DMS79 treated with DMSO at 0.1 percent for 48 hours (cell line): Measurements from ENCODE around the gene ZMYND8.
"Not testable (repeated sequence)": the region's sequence is repeated elsewhere in the genome, so short reads cannot be mapped to it uniquely, and the experiment has no call there.

Source experiments
- DNase-seq: peaks from one replicate; lab custom pipeline; 2025; lab: John Stamatoyannopoulos, UW

Gene ZMYND8

DNA sequence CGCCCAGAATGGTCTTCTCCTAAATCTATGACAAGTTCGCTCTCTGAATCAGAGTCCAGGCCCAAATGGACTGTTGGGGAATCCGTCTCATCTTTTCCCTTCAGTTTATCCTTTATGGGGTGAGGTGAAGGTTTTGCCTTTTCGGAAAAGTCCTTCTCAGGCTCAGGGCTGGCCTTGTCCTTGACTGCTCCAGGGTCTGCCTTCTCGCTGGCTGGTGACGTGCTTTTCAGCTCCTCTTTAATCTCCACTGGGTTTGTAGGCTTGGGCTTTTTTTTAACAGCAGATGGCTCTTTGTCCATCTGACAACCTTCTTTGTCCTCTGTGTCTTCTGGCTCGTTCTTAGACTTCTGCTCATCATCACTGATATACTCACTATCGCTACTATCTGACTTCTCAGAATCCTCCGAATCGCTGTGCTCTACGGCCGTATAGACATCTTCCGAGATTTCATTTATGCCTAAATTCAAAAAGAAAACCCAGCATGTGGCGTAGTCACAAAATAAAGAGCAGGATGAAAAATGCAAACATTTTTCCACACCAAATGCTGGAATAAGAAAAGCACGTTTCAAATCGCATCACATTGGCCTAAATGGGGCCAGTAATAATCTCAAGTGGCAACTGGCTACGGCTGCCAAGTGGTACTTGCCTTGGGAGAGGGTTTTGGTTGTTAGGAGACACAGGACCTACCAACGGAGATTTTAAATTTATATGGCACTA lies 110.3 kb downstream of the ZMYND8 start:
- no peak for DNase-seq

DNA sequence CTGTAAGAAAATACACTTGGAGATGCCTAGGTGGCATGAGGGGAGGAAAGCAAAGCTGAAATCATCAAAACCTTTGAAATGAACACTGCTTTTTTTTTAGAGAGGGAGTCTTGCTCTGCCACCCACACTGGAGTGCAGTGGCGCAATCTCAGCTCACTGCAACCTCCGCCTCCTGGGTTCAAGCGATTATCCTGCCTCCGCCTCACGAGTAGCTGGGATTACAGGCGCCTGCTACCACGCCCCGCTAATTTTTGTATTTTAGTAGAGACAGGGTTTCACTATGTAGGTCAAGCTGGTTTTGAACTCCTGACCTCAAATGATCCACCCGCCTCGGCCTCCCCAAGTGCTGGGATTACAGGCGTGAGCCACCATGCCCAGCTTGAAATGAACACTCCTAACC lies 111.3 kb downstream of the ZMYND8 start:
- DNase-seq: not testable (repeated sequence)

DNA sequence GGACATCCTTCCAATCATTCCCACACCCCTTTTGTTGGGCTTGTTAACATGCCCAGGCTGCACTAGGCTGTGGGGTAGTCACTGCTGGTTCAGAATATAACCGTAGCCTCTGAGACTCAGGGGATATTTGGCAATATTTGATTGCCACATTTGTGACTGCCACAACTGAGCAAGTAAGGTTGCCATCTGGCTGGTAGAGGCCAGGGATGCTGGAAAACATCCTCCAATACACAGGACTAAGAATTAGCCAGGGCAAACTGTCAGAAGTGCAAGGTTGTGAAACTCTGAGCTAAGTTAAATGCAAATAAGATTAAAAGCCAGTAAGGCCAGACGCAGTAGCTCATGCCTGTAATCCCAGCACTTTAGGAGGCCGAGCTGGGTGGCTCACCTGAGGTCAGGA lies 112.0 kb downstream of the ZMYND8 start:
- no peak for DNase-seq

DNA sequence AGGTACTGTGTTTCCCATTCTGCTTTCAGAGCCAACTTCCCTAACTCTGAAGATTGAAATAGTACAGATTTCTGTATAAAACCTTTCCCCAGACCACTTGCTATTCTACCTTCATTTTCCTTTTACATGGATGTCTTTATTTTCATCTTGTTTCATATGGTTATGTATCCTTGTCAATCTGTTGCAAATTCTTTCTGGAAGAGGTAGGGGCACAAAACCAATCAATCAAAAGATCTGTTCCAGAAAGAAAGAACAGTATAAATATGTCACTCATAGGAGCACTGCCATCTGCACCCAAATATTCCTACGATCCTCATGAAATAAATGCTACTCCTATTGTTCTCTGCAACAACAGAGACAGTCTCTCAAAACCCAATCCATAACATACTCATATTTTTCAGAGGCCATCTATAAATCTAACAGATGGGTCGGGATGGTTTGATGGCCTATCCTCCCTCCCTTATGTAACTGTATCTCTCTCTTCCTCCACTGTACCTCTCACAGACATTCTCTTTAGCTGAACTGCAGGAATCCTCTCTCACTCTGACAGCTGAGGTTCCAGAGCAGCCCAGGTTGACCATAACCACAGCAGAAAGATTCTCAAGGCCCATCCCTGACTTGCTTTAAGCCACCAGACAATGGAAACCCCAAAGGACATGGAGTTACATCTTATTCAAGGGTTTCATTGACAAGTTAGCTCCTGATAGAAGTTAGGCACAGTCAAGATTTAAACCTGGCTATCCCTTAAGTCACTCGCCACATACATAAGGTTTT lies 112.8 kb downstream of the ZMYND8 start:
- no peak for DNase-seq

DNA sequence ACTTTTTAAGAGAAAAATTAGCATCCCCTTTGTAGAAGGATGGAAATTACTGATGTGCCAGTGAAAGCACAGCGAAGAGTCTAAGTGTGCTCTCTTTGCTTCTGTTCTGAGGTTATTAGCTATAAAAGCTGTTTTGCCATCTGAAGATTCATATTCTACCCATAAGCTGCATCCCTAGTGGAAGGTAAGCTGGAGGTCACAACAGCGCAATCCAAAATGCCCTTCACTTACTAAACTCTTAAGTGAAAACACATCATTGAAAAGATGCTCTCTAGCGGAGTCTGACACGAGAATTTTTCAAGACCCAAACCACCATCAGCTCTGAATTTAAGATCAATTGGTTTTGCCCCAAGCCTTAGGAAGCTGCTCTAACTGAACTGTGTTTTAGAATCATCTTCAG lies 113.5 kb downstream of the ZMYND8 start:
- no peak for DNase-seq

DNA sequence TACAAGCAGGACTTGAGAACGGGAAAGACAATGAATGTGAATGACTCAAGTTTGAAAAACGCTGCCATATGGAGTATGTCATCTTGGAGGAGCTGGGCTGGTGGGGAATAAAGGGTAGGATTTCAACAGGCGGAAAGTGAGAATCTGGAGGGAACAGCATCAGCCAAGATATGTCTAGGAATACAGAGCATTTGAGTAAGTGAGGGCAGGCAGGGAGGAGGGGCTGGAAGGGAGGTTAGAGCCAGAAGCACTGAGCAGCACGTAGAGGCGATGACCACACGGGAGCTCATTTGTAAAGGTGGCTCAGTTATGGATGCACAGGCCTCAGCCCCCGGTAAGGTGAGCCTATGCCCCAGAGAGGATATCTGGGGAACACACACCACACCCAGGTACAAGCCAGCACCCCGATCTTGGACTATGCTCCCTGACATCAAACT lies 115.1 kb downstream of the ZMYND8 start:
- DNase-seq: no peak

DNA sequence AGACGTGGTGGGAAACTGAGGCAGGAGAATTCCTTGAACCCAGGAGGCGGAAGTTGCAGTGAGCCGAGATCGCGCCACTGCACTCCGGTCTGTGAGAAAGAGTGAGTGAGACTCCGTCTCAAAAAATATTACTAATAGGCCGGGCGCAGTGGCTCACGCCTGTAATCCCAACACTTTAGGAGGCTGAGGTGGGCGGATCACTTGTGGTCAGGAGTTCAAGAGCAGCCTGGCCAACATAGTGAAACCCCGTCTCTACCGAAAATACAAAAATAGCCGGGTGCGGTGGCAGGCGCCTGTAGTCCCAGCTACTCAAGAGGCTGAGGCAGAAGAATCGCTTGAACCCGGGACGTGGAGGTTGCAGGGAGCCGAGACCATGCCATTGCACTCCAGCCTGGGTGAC lies 116.4 kb downstream of the ZMYND8 start:
- DNase-seq: not testable (repeated sequence)

DNA sequence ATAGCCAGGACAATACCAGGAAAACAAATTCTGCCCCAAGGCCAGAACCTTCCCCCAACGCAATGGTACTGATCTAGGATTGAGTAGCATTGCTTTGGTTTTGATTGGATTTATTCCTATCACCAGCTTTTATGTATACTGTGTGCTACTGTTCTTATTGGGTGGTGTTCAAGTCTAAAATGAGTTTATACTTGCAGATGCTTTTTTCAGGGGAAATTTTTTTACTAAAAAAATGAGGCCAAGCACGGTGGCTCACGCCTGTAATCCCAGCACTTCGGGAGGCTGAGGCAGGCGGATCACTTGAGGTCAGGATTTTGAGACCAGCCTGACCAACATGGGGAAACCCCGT lies 116.8 kb downstream of the ZMYND8 start:
- DNase-seq: no peak

DNA sequence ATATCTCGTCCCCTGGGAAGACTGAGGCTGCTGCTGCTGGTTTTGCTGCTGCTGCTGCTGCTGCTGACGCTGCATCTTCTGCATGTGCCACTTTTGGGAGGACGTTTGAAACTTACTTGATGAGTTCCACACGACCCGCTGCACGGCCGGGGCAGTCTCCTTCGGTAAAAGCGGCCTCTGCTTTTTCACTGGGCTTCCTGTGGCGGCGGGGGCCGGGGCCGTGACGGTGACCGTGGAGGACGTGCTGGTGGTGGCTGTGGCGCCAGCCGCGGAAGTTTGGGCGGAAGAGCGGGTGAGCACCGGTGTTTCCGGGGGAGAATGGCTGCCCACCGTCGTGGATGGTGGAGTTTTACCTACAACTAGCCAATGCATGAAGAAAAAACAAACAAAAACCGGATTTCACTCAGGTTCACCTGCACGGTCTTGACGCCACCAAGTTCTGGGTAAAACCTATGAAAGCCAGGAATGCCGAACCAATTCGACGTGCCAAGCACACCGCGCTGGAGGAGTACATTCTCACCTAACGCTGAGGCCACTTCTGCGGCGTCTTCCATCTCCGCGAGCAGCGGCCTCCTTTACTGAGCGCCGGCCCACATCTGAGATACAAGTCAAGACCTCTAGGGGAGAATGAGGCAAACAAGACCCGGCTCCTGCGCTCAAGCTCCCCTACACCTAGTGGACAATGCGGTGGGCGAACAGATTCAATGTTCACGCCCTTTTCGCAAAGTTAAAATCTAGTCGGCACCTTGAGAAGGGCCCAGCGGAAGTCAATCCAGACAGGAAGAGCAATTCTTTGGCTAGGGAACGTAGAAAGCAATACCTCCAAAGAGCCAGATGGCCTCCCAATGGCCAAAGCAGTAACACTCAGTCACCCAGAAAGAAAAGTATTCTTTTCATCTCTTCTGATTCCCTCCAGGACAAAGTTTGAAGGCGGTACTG lies 117.5 kb downstream of the ZMYND8 start:
- no peak for DNase-seq

DNA sequence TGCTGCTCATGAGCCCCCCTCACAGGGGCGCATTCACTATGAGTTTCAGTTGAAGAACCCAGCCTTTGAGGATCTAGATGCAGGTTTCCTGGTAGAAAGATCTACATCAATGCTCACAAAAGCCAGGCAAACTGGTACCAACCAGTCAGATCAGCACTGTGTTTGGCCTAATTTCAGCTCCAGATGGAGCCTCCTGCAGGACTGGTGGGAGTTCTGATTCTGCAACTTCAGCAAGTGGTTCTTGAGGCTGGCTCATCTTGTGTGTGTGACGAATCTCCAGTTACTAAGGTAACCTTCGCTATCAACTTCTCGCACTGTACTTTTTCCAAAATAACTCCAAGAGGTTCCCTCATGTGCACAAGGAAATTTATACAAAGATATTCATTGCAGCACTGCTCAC lies 118.8 kb downstream of the ZMYND8 start:
- DNase-seq: no peak

DNA sequence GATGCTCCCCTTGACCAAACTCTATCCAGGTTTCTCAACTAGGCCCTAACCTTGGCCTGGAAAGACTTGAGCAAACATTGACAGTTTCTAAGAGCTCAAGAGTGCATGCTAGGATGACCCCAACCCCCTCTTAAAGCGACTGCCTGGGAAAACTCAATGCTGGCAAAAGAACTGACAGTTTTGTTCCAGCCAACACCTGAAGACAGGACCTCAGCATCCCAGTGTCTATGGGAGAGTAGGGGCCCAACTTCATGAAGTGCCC lies 119.9 kb downstream of the ZMYND8 start:
- no peak for DNase-seq

DNA sequence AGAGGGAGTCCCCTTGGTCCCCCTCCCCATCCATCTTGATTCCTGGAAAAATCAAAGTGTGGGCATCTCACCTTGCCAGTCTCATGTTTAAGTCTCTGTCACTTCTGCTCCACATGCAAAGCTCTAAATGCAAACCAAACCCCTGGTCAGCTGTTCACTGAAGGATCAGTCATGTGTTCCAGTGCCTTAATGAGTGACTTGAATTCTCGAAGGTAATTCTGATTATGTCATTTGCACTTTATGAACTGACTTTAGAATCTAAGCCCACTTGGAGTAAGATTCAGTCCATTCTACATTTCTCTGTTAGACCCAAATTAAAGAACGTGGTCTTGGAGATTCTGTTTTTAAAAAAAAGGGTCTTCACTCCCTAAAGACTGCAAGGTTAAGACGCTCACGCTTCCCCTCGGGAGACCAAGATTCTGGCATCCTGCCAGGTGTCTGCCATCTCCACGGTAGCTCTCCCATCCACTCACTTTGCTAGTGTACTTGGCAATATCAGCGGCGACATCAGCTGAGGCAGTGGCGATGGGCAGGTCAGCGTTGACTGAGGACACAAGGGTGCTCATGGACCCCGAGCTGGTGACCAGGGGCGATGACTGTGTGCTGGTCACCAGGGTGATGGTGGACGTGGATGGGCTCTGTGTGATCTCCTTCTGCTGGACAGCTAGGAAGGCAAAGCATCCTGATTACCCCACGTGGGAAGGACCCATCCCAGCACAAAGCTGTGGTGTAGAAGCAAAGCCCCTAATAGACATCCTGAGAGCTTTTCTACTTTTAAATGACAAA lies 120.5 kb downstream of the ZMYND8 start:
- no peak for DNase-seq

DNA sequence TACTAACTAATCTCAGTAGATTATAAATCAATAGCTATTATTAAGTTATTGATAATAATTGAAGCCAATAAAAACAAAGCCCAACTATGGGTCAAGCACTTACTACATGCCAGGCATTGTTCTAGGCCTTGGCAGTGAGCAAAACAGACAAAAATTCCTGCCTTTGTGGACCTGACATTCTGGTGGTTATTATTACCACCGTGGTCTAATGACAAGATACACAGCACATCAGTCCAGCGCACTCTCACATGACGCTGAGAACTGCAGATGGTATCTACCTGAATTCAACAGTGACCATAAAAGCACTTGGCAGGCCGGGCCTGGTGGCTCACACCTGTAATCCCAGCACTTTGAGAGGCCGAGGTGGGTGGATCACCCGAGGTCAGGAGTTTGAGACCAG lies 121.4 kb downstream of the ZMYND8 start:
- no peak for DNase-seq

DNA sequence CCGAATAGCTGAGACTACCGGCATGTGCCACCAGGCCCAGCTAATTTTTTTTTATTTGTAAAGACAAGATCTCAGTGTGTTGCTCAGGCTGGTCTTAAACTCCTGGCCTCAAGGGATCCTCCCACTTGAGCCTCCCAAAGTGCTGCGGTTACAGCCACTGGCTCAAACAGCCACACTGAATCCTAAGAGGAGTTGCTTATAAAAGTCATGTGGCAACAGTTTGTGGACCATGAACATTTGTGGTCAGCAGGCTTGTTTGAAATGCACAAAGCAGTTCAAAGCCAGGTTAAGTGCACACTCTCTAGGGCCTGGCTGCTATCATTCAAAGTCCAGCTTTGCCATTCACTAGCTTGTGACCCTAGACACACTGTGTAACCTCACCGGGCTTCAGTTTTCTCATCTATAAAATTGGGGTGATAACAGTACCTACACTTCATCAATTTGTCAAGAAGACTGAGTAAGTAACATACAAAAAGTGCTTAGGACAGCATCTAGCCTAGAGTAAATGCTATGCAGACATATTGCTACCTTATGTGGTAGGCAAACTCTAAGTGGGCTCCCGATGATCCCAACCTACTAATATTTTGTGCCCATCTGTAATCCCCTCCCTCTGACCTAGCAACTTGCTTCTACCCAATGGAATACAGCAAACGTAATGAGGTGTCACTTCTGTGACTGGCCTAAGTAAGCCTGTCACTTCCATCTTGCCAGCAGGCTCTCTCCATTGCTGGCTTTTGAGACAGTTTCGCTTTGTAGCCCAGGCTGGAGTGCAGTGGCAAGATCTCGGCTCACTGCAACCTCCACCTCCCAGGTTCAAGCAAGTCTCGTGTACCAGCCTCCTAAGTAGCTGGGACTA lies 122.9 kb downstream of the ZMYND8 start:
- no peak for DNase-seq

DNA sequence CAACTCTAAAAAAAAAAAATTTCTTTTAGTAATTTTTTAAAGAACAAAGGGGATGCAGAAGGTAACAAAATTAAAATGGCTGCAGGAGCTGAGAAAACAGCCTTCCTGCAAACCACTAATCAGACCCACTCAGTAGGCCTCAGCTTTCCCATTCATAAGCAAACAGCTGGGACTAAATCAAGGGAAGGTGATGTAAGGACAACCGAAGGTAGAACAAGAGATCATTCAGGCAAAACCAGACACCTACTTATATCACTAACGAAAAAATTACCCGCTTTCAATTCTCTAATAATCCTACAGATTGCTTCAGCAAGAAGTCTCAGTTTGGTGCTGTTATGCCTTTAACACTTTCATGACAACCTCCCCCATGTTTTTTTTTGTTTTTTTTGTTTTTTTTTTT lies 124.0 kb downstream of the ZMYND8 start:
- DNase-seq: no peak

DNA sequence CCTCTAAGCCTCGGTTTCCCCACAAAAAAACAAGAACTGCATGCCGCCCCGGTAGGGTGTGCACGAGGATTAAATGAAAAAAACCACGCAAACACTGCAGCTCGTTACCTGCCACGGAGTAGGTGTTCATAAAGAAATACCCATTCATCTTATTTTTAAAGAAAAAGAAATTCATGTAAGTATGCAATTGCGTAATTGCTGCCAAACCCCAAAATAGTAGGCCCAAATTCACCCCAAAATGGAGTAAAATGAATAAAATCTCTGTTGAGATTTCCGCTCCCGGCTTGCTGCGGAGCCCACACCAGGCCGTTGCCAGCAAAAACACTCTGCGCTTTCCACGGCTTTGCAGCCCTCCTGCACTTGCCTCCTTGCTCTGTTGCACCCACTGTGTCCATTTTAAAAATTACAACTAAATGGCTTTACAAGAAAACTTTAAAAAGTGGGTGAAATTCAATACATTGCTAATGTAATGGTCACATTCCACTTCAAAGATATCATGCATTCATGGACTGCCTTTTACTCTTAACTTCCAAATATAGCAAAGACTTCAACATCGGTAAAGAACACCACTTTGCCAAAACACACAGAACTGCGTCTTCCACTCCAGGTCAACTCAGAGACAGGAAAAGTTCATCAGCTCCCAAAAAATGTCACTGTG lies 125.0 kb downstream of the ZMYND8 start:
- no peak for DNase-seq

DNA sequence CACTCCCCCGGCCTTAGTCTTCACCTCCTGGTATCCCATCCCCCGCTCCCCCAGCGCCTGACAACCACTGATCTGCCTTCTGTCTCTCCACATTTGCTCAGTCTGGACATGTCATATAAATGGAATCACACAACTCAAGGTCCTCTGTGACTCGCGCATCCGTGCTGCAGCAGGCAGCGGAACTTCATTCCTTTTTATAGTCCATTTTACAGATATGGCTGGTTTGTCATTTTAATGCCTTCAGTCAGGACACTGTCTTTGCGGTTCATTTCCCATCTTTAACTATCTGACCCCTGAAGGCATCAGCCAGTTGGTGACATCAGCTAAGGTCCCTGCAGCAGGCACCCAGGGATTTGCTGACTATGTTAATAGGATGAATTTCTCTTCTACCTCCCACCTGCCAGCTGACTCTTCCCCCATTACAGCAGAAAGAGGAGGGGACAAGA lies 125.7 kb downstream of the ZMYND8 start:
- no peak for DNase-seq

DNA sequence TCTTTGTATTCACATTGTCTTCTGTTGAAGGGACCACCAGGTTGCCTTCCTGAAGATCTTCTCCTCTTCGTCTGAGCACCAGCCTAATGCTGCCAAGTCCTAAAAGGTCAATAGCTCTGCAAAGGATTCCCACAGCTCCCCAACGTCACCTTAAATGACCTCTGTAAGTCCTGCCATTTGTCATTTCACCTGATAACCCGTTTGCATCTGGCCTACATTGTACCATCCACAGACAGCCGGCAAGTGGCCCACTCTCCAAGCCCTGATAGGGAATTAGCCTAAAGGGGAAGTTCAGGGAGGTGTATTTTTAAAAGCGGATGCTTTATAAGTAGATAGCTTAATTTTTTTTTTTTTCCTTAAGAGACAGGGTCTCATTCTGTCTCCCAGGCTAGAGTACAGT lies 127.8 kb downstream of the ZMYND8 start:
- DNase-seq: no peak

DNA sequence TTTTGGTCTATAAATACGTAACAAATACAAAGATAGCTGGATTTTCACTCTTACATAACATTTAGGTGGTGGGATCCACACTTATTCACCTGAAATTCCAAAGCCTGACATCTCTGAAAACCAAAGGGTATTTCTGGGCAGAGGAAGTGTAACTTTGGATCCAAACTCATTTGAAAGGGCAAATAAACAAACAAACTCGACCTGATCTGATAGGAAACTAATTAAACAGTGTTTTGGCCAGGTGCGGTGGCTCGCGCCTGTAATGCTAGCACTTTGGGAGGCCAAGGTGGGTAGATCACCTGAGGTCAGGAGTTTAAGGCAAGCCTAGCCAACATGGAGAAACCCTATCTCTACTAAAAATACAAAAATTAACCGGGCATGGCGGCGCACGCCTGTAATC lies 128.9 kb downstream of the ZMYND8 start:
- no peak for DNase-seq

DNA sequence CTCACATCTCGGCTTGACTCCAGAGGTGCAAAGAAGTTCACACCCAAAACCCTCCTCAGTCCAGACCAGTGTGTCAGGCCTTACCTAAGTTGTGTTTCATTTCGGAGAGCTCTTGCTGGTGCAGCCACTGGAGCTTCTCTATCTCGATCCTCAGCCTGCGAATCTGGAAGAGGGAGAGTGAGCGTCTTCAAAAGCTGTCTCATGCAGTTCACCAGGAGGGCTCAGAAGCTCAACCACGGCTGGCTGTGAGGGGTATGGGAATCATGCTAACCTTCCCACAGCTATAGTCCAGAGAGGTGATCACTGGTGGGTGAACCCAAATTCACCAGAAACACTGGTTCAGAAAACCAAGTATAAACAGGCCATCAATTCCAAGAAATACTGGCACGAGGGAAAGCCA lies 129.4 kb downstream of the ZMYND8 start:
- no peak for DNase-seq

DNA sequence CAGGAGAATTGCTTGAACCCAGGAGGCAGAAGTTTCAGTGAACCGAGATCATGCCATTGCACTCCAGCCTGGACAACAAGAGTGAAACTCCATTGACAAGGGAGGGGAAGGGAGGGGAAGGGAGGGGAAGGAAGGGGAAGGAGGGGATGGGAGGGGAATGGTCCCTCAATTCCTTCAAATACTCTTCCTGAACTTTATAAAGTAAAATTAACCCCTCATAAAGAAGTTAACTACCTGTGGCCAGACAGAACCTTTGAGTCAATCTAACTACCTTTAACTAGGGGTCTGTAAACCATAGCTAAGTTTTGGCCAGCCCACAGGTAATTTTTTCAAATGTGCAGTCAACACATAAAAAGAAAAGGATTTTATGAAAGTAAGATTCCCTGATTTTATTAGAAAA lies 131.0 kb downstream of the ZMYND8 start:
- no peak for DNase-seq
